ENCODE results near the gene STOML1.
"Not testable (repeated sequence)": the region's sequence is repeated elsewhere in the genome, so short reads cannot be mapped to it uniquely, and the experiment has no call there.

STOML1 gene

DNA sequence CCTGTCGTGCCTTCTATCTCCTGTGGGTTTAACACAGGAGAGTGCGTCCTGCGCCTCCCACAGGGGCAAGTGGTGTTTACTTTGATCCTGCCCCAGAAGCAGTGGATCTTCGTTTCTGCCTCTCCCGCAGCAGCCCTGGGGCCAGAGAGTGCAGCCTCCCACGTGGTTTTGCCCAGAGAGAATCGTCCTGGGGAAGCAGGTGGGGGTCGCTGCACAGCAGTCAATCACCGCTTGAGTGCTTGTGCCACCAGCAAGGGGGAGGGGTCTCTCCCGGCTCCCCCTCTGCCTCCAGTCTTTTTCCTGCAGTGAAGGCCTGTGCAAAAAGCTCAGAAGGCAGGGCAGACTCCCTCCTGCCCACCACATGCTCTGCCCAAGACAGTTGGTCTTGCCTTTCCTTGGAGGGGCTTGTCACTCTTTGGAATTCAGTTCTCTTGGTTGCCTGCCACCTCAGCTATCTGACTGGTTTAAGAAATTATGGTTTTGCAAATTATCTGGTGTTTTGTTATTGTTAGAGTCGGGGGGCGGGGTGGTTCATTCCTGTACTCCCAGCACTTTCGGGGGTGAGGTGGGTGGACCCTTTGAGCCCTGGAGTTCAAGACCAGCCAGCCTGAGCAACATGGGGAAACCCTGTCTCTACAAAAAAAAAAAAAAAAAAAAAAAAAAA lies 26.9 kb downstream of the STOML1 start:
- peak; percentile 90 for DNase-seq (ENCODE audit: low read depth, low spot score)

DNA sequence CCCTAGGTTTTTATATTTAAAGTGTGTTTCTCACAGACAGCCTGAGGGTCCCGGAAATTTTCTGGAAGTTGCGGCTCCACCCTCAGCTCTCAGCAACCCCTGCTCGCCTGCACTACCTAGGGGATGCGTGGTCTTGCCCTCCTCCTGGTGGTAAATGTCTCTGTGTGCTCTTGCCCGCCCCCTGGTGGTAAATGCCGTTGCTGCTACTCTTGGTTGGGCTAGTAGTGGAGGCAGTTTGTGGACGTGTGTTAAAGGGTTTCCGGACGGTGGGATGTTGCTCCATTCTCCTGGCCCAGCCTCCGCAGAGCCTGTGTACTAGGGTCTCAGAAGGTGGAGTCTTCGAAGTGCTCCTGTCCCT lies 27.4 kb downstream of the STOML1 start:
- DNase-seq (ENCODE audit: low read depth, low spot score): peak; percentile 98

- DNase-seq (ENCODE audit: low read depth, low spot score): no peak
Measured at GRCh38 chr15:73962433-73962832, 29.7 kb downstream of the STOML1 start.

- not testable (repeated sequence) for DNase-seq (ENCODE audit: low read depth, low spot score)
Measured at GRCh38 chr15:73960472-73961070, 31.5 kb downstream of the STOML1 start.

- no peak for DNase-seq (ENCODE audit: low read depth, low spot score)
Measured at GRCh38 chr15:73959801-73960200, 32.3 kb downstream of the STOML1 start.

- no peak for DNase-seq (ENCODE audit: low read depth, low spot score)
Measured at GRCh38 chr15:73959012-73959581, 33.0 kb downstream of the STOML1 start.

DNA sequence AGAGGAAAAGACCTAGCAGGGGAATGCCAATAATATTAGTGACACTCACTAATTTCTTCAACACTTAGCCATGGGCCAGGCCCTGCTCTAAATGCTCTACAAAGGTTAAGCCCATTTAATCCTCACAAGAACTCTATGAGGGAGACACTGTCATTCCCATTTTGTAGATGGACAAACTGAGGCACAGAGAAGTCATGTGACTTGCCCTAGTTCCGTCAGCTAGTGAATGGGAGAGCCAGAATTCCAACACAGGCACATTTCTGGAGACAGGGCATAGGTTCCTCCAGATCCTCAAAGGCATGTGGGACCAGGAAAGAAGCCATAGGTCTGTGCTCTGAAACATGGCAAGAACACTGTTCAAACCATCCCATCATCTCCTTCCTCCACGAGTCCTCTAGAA lies 34.3 kb downstream of the STOML1 start:
- DNase-seq (ENCODE audit: low read depth, low spot score): no peak

GRCh38 chr15:73957276-73957675 lies 34.8 kb downstream of the STOML1 start:
- no peak for DNase-seq (ENCODE audit: low read depth, low spot score)

DNA sequence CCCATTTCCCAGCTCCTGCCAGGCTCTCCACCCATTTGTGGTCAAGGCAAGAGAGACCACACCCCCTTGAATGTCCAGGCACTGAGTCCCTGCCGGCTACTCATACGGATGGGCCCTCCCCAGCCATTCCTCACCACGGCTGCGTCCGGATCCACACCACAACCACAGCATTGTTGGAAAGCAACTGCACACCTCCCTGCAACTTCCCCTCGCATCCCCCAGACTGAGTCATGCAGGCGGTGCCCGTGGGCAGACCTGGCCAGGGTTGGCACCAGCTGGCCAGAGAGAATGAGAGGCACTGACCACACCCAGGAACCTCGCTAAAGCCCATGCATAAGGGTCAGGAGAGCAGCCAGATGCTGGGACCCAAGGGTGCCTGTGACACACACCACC lies 35.4 kb downstream of the STOML1 start:
- no peak for DNase-seq (ENCODE audit: low read depth, low spot score)

GRCh38 chr15:73955861-73956742 lies 36.0 kb downstream of the STOML1 start:
- DNase-seq (ENCODE audit: low read depth, low spot score): no peak

DNA sequence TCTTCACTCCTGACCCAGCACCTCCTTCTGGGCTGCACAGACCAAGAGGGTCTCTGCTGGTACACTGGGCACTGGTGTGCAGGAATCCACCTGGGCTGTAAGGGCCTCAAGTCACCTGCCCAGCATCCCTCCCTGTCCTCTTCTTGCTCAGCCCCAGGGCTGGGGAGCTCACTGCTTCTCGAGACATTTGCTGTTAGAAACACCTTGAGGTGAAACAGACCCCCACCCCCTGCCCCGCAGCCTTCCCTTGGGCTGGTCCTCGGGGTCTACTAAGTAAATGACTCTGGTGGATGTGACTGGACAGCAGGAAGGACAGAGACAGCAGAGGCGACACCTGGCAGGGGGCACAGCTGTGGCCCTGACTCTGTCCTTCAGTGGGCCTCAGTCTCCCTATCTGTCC lies 36.8 kb downstream of the STOML1 start:
- no peak for DNase-seq (ENCODE audit: low read depth, low spot score)

DNA sequence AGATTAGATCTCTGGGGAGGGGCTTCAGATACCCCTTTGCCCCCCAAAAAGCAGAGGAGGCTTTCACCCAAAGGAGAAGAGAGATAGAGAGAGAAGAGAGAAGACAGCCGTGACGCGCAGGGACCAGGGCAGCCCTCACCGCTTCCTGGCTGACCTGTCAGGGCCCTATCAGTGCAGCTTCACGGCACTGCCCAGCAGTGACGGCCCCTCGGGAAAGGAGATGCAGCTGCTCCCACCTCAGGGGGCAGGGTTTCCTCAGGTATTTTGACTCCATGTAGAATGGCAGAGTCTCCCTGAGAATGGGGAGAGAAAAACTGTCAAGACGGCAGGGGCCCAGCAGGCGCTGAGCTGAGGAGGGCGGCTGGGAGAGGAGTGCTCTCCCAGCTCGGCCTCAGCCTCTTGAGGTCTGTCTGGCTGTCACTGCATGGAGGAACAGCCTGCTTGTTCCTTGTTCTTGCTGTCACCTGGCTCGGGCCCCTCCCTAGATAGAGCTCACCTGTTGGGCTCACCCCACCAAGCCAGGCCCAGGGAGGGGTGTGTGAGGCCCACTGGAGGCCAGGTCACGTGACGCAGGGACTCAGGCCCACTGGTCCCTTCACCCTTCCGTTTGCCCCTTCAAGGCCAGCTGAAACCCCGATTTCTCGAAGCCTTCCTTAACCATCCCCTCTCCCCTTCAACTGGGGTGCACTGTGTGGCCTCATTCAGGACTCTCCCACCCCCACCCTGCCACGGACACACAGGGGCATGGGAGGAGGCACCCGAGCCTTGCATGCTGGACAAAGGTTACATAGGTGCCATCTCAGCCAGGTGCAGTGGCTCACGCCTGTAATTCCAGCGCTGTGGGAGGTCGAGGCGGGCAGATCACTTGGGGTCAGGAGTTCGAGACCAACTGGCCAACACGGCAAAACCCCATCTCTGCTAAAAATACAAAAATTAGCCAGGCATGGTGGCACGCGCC lies 37.6 kb downstream of the STOML1 start:
- no peak for DNase-seq (ENCODE audit: low read depth, low spot score)

DNA sequence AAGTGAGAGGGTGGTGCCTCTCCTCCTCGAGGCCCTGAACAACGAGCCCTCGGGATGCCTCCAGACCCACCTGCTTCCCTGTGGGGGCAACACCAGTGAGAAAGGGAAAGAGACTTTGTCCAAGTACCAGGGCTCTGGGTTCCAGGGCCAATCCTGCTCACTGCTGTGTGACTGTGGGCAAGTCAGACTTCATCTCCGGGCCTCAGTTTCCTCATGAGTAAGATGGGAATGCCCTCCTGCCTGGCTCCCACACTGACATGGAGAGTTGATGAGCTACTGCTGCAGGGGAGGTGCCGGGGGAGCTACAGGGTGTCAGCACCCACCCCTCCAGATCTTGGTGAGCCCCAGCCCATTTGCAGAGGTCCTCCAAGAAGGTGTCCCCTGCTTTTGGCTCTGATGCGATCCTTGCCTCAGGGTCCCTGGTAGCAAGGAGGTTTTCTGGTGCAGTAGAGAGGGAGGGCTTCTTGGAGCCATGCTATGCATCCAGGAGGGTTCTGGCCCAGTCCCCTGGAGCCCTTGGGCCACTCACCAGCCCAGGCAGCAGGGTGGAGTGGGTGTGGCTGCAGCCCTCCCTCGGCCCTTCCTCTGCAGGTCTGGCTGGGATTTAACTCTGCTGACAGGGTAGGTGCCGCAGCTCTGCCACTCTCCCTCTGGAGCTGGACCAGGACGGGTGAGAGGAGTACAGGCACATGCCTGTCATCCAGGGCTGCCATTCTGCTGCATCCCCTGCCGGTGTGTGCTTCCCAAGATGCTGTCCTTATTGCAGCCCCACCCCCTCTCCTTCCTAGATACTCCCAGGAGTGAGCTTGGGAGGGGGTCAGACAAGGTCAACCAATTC lies 39.0 kb downstream of the STOML1 start:
- DNase-seq (ENCODE audit: low read depth, low spot score): no peak

- DNase-seq (ENCODE audit: low read depth, low spot score): no peak
Measured at GRCh38 chr15:73952171-73952912, 39.8 kb downstream of the STOML1 start.

- no peak for DNase-seq (ENCODE audit: low read depth, low spot score)
Measured at GRCh38 chr15:73951601-73952000, 40.5 kb downstream of the STOML1 start.

GRCh38 chr15:73950831-73951561 lies 41.1 kb downstream of the STOML1 start:
- DNase-seq (ENCODE audit: low read depth, low spot score): peak; percentile 96

- no peak for DNase-seq (ENCODE audit: low read depth, low spot score)
Measured at GRCh38 chr15:73950479-73950830, 41.6 kb downstream of the STOML1 start.

DNA sequence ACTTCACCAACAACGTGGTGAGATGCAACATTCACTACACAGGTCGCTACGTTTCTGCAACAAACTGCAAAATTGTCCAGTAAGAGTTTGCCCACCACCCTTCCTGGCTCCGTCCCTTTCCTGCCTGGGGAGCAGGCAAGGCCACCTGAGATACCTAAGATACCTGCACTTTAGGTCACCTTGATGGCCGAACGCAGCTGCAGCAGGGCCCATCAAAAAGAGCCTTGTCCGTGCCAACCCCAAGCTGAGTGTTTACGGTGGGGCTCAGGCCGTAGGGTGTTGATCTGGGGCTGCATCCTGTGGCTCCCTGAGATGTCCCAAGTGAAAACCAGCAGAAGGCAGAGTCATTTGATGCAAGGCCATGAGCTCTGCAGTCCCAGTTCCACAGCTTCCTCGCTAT lies 42.6 kb downstream of the STOML1 start:
- DNase-seq (ENCODE audit: low read depth, low spot score): no peak

- DNase-seq (ENCODE audit: low read depth, low spot score): no peak
Measured at GRCh38 chr15:73948982-73949381, 43.1 kb downstream of the STOML1 start.
